NT2/D1 (cell line): ENCODE measurements around the gene NAA10.

Experiments used
- SUZ12 ChIP-seq: IDR thresholded peaks from 2 replicates; pipeline ENCODE4 v1.6.1; 2011; ENCODE audit not compliant: insufficient read length, insufficient read depth; ENCODE audit errors: extremely low read depth
- YY1 ChIP-seq: IDR thresholded peaks from 2 replicates; pipeline ENCODE4 v1.6.1; 2011; ENCODE audit not compliant: insufficient read length, insufficient read depth
- ZNF274 ChIP-seq: IDR thresholded peaks from 2 replicates; pipeline ENCODE4 v1.6.1; 2011; ENCODE audit warnings: mild to moderate bottlenecking, low read depth, low read length

DNA sequence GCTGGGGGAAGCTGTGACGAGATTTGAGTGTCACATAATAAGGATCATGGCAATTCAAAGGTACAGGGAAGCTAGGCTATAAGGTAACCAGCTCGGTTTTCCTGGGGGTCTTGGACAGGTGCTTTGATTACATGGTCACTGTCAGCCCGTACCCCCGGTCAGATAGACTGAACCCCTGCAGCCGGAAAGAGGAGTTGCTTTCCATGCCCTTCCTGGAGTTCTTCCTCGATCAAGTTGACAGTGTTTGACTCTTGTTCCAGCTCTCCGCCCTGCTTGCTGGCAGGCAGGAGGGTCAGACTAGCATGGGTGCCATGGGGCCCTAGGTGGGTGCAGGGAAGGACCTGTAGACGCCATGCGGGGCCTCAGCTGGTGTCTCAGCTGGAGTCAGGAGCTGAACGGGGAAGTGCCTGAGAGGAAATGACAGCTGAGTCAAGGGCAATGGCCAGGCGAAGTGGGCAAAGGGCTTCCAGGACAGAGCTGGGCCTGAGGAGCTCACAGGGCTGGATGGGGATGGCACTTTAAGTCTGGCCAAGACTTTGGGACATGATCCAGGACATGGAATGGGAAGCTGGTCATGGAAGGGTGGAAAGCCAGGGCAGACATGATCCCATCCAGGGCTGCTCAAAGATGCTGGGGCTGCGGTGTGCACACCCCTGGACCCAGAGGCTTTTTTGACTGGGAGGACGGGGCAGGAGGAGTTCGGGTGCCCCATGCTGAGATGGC lies 39.3 kb upstream of the NAA10 start:
- TF ChIP-seq ZNF274: no peak
- no peak for TF ChIP-seq YY1
- TF ChIP-seq SUZ12: no peak
